HepG2 (cell line): Measurements from ENCODE around the gene NCKAP1. TPM values are rescaled to one million over a fixed set of nuclear protein-coding genes. Genes with fewer than 3 reads are reported as not detected.

Experiments
- ADNP ChIP-seq: sonication (generic); formaldehyde crosslinking; IDR thresholded peaks from 2 replicates; pipeline ENCODE4 v1.4.0; 2020; ENCODE audit warnings: missing genetic modification reagents
- CAMTA2 ChIP-seq: sonication (generic); formaldehyde crosslinking; IDR thresholded peaks from 2 replicates; pipeline ENCODE4 v1.4.0; 2020; ENCODE audit warnings: mild to moderate bottlenecking, missing genetic modification reagents, borderline replicate concordance
- CHD2 ChIP-seq: IDR thresholded peaks from 2 replicates; pipeline ENCODE4 v1.6.1; 2011; ENCODE audit warnings: low read depth, low read length, improper control_type of control experiment
- FOXA3 ChIP-seq: IDR thresholded peaks from 2 replicates; pipeline ENCODE4 v1.6.1; 2016; ENCODE audit warnings: missing genetic modification reagents, missing compliant biosample characterization
- HMG20A ChIP-seq: IDR thresholded peaks from 2 replicates; pipeline ENCODE4 v1.6.1; 2016; ENCODE audit warnings: borderline replicate concordance
- HMG20B ChIP-seq: conservative IDR thresholded peaks from 2 replicates; pipeline ENCODE4 v1.6.1; 2016; ENCODE audit warnings: missing genetic modification reagents, missing compliant biosample characterization
- JUND ChIP-seq: sonication (generic); formaldehyde crosslinking; IDR thresholded peaks from 2 replicates; pipeline ENCODE4 v1.8.0; 2022; ENCODE audit warnings: mild to moderate bottlenecking, missing genetic modification reagents
- KLF16 ChIP-seq, 2 experiments: sonication (generic) in 1 of 2; formaldehyde crosslinking in 1 of 2; IDR thresholded peaks; 2 replicates each; pipeline versions ENCODE4 v1.6.1 to v1.8.0; 2016 to 2023; ENCODE audit warnings: missing genetic modification reagents in 2 of 2, missing compliant biosample characterization in 1 of 2
- KLF9 ChIP-seq: IDR thresholded peaks from 2 replicates; pipeline ENCODE4 v1.6.1; 2016; ENCODE audit warnings: low read depth
- MAF1 ChIP-seq: sonication (generic); formaldehyde crosslinking; IDR thresholded peaks from 2 replicates; pipeline ENCODE4 v1.5.0; 2020; ENCODE audit warnings: missing genetic modification reagents, borderline replicate concordance
- MIER2 ChIP-seq: IDR thresholded peaks from 2 replicates; pipeline ENCODE4 v1.6.1; 2016; ENCODE audit warnings: missing biosample characterization, missing genetic modification reagents
- NFAT5 ChIP-seq: sonication (generic); formaldehyde crosslinking; IDR thresholded peaks from 2 replicates; pipeline ENCODE4 v1.4.0; 2020; ENCODE audit warnings: missing genetic modification reagents
- RARG ChIP-seq: sonication (generic); formaldehyde crosslinking; IDR thresholded peaks from 2 replicates; pipeline ENCODE4 v1.4.0; 2020; ENCODE audit warnings: low read depth, mild to moderate bottlenecking, missing genetic modification reagents
- RBFOX2 ChIP-seq: fragments of 200-400 bp; formaldehyde crosslinking; IDR thresholded peaks from 2 replicates; pipeline ENCODE4 v1.6.1; 2017; ENCODE audit warnings: low read depth, mild to moderate bottlenecking, low read length
- SKI ChIP-seq: fragments of 450-650 bp; IDR thresholded peaks from one replicate; pipeline ENCODE4 v1.6.1; 2018; ENCODE audit warnings: mild to moderate bottlenecking; ENCODE audit not compliant: partially characterized antibody
- SMAD1 ChIP-seq: sonication (generic); formaldehyde crosslinking; IDR thresholded peaks from 2 replicates; pipeline ENCODE4 v1.4.0; 2020; ENCODE audit warnings: missing genetic modification reagents, low read depth, mild to moderate bottlenecking, borderline replicate concordance
- SRY ChIP-seq: sonication (generic); formaldehyde crosslinking; IDR thresholded peaks from 2 replicates; pipeline ENCODE4 v1.8.0; 2022; ENCODE audit warnings: mild to moderate bottlenecking, missing genetic modification reagents
- SUZ12 ChIP-seq: fragments of 150-350 bp; IDR thresholded peaks from 2 replicates; pipeline ENCODE4 v1.6.1; 2014; ENCODE audit warnings: low read depth, low read length
- TCF7L2 ChIP-seq: IDR thresholded peaks from 2 replicates; pipeline ENCODE4 v1.6.1; 2011; ENCODE audit warnings: mild to moderate bottlenecking, low read depth, low read length, moderate library complexity
- TEAD2 ChIP-seq: sonication (generic); formaldehyde crosslinking; IDR thresholded peaks from 2 replicates; pipeline ENCODE4 v1.9.0; 2021; ENCODE audit warnings: missing genetic modification reagents
- TOPORS ChIP-seq: sonication (generic); formaldehyde crosslinking; IDR thresholded peaks from 2 replicates; pipeline ENCODE4 v1.8.0; 2023; ENCODE audit warnings: mild to moderate bottlenecking, missing genetic modification reagents
- ZBTB20 ChIP-seq: sonication (generic); formaldehyde crosslinking; IDR thresholded peaks from 2 replicates; pipeline ENCODE4 v1.8.1; 2023; ENCODE audit warnings: missing genetic modification reagents, low read depth, mild to moderate bottlenecking, borderline replicate concordance
- ZMAT5 ChIP-seq: sonication (generic); formaldehyde crosslinking; IDR thresholded peaks from 2 replicates; pipeline ENCODE4 v1.5.0; 2020; ENCODE audit warnings: mild to moderate bottlenecking, low read depth, missing genetic modification reagents, borderline replicate concordance
- ZNF44 ChIP-seq: sonication (generic); formaldehyde crosslinking; IDR thresholded peaks from 2 replicates; pipeline ENCODE4 v1.5.1; 2020; ENCODE audit warnings: mild to moderate bottlenecking, missing genetic modification reagents
- ZNF720 ChIP-seq: sonication (generic); formaldehyde crosslinking; IDR thresholded peaks from 2 replicates; pipeline ENCODE4 v1.4.0; 2020; ENCODE audit warnings: missing genetic modification reagents
- polyA plus RNA-seq, 8 experiments: library from polyadenylated mRNA; depleted of rRNA in 3 of 8; stranded (reverse) in 7 of 8; unstranded in 1 of 8; fragments of >200 nt; fragmentation: Illumina TruSeq in 4 of 8; extraction: Trizol in 4 of 8; gene quantifications; 2 replicates each; pipeline versions ENCODE4 v1.2.1 to v1.2.3, GENCODE V29; 2011 to 2016; ENCODE audit warnings: low read depth in 4 of 8, missing spikeins in 1 of 8, mixed read lengths in 1 of 8; ENCODE audit not compliant: insufficient read depth in 1 of 8
- total RNA-seq, 5 experiments: library from RNA; depleted of rRNA; stranded (reverse); fragments of >200 nt; fragmentation: Illumina TruSeq; extraction: Trizol; gene quantifications; 2 replicates each; pipeline ENCODE4 v1.2.3, GENCODE V29; 2016; ENCODE audit warnings: low read depth in 1 of 5

The NCKAP1 gene
- total and polyA plus RNA-seq, 2 of the 13 experiments (the other 11 are each of a cell fraction or from before 2014, with no cell fraction given): 72.1 to 96.3 TPM

- TF ChIP-seq ZMAT5 (CRISPR knock-in tag): no peak
- TF ChIP-seq ZNF720 (CRISPR knock-in tag): no peak
- no peak for TF ChIP-seq MAF1
- no peak for TF ChIP-seq CHD2
- no peak for TF ChIP-seq JUND (CRISPR knock-in tag)
- no peak for TF ChIP-seq KLF9
- TF ChIP-seq CAMTA2 (CRISPR knock-in tag): no peak
- 0 out of 2 replicates have a peak, but pooled peaks have one; percentile 29 for TF ChIP-seq FOXA3 (CRISPR knock-in tag)
- TF ChIP-seq TOPORS (CRISPR knock-in tag): no peak
- no peak for TF ChIP-seq ZNF44 (CRISPR knock-in tag)
- no peak for TF ChIP-seq SKI
- no peak for TF ChIP-seq RARG (CRISPR knock-in tag)
- no peak for TF ChIP-seq SMAD1 (CRISPR knock-in tag)
- no peak for TF ChIP-seq HMG20B
- no peak for TF ChIP-seq TEAD2 (CRISPR knock-in tag)
- no peak for TF ChIP-seq RBFOX2
- TF ChIP-seq HMG20A (CRISPR knock-in tag): no peak
- TF ChIP-seq ADNP (CRISPR knock-in tag): no peak
- TF ChIP-seq TCF7L2: no peak
- no peak for TF ChIP-seq SUZ12
- TF ChIP-seq KLF16 (CRISPR knock-in tag; IDR thresholded peaks at IDR 0.05): no peak
- no peak for TF ChIP-seq NFAT5 (CRISPR knock-in tag)
- no peak for TF ChIP-seq SRY (CRISPR knock-in tag)
- no peak for TF ChIP-seq MIER2 (CRISPR knock-in tag)
- TF ChIP-seq ZBTB20 (CRISPR knock-in tag): no peak
Observed at GRCh38 chr2:182890773-182891378, 147.4 kb downstream of the NCKAP1 start (continued).
